Suppressor macrophage treated with lipopolysaccharide for 1 hour (primary cell): ENCODE measurements around the gene FARP1.

ENCODE experiments used
- DNase-seq, 3 donors: peaks; one replicate each; pipeline ENCODE4 v3.0.0-alpha.2; 2020 to 2022

The FARP1 gene

DNA sequence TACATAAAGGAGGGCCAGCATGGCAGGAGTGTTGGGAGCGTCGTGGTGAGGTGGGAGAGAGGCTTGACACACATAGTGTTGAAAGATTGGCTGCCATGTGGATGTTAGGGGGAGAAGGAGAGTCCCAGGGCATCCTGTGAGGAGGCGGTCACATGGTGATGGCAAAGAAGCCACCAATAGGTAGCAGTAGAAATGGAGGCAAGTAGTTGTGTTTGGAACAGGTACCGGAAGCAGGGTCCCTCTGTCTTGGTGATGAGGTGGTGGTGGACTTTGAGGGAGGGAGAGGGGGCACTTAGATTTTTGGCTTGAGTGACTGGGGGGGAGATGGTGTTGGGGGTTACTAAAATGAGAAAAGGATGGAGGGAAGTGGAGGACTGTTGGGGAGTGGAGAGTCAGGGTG lies 227.4 kb downstream of the FARP1 start:
- DNase-seq = no peak

DNA sequence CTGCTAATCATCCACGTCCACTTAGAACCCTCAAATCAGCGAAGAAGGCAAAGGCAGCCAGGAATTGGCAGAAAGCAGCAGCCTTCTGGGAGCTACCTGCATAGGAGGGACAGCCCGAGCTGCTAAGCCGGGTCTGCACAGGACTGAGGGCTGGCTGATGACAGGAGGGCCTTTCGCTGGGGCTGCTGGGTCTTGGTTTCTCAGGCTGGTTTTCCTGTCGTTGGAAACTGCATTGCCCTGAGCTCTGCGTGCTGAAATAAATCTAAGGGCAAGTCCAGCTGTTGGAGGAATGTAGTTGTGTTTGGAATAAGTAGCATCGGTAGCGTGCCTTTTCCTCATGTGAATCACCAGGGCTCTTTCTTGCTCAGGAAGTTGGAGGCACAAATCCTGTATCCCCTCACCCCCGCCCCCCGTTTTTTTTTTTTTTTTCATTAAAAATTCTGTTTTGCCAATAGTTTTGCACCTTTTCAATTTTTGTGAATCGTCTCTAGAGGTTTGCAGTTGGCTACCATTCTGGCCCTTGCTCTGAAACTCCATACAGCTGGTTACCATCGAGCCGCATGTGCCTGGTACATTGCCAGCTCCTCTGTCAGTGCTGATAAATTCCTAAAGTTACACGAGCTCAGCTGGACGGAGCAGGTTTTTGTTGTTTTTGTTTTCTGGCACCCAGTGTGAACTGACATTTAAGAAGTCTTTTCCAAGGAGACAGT lies 228.1 kb downstream of the FARP1 start:
- no peak for DNase-seq

DNA sequence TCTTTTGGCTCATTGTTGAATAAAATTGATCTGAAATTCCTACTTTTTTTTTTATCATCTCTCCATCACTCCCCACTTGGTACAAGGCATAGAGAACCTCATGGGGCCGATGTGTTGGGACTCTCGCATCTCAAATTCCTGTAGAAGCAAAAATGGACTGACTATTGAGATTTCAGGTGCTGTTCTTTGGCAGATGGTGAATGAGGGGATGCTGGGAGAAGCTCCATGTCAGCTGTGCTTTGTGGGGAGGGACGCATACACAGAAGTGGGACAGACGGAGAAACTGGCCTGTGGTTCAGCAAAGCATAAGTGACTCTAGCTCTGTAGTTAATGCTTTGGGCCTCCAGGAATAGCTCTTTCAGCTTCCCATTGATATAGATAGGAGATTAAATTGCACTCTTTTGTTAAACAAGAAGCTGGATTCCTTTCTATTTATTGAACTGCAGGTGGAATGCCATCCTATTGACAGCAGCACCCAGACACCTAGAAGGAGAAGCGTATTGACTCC lies 228.7 kb downstream of the FARP1 start:
- DNase-seq = no peak

DNA sequence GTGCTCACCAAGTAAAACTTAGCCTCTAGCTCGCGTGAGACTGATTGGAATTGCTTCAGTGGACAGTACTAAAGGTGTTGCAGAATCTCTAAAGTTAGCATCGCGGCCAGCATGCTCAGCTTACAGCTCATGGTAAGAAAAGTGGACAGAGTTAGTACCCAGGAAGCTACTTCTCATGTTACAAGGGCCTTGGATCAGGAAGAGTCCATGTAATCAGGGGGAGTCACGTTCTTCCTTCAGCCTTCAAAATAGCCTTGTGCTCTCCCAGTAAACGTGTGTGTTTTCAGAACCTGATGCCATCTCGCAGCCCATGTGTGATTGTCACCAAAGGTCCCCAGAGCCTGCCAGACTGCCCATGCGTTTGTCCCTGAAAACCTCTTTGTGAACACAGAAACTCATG lies 230.0 kb downstream of the FARP1 start:
- no peak for DNase-seq

DNA sequence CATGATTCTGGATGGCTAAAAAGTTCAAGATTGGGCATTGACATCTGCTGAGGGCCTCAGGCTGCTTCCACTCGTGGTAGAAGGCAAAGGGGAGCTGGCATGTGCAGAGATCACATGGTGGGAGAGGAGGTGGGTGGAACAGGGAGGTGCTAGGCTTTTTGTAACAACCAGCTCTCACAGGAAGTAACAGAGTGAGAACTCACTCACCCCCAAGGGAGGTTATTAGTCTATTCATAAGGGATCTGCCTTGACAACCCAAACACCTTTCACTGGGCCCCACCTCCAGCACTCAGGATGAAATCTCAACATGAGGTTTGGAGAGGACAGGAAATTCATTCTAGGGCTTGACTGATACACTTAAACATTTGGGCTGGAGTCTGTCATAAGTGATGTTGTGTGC lies 231.9 kb downstream of the FARP1 start:
- no peak for DNase-seq

DNA sequence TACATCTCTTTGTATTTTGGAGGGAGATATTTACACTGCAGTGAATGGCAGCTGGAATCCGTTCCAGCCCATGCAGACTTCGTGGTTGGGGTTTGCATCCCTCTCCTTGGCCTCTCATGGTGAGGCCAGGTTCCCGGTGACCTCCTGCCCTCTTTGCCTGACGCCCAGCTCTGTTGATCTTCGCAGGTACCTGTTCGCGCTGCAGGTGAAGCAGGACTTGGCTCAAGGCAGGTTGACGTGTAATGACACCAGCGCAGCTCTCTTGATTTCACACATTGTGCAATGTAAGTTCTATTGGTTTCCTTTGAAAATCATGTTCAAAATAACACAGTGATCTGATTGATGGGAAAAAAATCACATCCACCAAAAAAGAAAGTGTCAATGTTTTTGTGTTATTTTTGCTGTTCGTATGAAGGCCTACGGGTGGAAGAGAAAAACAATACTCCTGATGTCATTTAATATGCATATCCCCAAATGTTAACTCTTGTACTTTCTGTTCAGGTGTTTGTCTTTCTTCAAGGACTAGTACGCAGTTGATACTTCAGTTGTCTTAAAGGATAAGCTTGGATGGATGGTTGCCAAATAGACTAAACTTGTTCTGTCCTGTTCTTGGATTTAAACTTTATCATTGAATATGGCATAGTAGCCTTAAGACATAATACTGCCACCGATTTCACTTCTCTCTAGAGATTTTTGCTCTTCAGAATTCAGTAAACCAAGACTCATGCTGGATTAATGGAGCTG lies 234.9 kb downstream of the FARP1 start:
- DNase-seq = no peak

DNA sequence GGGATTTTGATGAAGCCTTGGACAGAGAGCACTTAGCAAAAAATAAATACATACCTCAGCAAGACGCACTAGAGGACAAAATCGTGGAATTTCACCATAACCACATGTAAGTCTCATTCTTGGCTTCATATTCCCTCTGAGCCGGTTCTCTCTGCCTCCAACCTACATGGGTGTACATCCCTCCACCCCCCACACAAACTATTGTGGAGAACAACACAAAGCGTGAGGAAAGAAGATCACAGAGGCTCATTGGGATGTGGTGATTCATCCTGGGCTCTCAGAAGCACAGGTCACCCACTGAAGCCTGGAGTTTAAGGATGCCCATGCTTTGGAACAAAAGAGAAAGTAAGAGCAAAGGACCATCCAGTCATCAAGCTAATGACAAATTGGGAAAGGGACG lies 241.8 kb downstream of the FARP1 start:
- DNase-seq = no peak

DNA sequence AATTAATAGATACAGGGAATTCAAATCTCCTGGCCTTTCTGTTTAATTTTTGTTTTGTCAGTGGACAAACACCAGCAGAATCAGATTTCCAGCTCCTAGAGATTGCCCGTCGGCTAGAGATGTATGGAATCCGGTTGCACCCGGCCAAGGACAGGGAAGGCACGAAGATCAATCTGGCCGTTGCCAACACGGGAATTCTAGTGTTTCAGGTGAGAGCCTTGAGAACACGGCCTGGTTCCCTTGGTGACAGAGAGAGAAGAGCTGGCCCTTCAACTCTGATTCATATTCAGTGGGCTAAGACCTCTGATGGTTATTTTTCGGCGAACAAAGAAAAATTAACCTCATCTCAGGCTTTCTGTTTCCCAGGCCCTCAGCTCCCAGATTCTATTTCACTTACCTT lies 242.7 kb downstream of the FARP1 start:
- no peak for DNase-seq

DNA sequence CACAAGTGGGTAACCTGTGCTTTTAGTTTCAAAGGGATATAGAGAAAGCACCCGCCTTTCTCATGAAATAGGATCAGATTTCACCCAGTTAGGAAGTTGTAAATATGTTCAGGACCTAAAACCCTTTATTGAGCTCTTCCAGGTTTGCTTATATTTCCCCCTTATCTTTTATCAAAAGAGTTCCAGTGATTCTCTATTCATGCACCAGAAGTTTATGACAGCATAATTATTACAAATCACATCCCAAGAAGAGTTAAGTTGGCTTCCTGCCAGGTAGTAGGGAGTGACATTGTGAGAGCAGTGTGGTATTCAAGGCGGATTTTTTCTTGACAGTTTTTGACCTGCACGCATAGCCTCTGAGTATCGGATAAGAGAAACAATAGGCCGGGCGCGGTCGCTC lies 243.7 kb downstream of the FARP1 start:
- no peak for DNase-seq

DNA sequence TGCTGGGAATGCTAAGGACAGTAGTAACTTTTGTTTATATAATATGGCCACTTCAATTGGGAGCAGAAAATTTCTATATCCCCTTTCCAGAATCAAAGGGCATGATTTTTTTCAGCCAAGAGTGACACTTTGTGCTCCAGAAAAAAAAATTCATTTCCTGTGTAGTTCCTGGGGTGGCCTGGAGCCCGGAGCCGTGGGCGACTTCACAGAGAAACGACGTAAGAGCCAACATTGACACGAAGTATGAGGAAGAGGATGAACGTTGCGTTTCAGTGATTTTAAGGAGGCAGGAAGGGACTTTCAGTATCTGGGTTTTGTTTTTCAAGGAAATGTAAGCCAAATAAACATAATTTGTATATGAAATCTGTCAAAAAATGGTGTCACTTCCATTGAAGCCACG lies 246.4 kb downstream of the FARP1 start:
- no peak for DNase-seq

DNA sequence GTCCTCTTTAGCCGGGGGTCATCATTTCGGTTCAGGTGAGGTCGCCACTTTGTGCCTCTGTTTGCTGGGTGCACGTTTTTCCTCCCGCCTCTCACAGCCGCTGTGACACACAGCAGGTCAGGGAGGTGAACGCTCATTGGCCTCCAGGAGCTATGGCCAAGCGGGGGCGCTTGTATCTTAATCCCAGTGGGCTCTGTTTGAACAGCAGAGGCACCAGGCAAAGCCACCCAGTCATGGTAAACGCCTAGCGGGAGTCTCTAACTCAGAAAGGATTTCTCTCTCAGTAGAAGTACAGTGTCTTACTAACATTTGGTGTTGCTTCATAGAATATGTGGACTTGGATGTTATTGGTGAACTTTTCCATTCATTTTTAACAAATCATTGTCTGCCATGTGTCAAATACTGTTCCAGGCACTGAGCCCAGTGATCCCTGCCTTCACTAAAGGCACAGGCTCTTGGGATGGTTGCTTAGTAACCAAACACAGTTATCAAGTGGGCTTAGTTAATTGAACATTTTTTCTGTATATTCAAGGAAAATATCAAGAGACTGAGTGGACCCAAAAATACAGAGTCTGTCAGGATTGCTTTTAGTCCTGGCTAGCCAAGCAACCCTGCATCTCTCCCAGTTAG lies 247.3 kb downstream of the FARP1 start:
- DNase-seq = no peak

DNA sequence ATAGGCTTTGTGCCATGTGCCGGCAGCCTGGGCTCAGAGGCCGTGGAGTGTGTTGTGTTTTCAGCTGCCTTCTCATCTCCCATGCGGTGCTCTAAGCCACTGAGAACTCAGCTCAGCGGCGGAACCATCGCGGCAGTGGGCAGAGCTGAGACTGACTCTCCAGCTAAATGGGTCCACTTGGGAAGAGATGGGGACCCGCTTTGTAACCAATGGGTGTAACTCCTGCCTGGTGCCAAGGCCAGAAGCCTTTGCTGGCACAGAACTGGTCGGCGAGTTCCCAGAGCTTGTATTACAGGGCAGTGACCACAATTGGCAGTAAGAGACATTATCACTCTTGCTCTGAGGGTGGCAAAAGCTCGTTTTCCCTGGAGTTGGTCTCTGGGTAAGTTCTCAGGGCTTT lies 251.0 kb downstream of the FARP1 start:
- no peak for DNase-seq

DNA sequence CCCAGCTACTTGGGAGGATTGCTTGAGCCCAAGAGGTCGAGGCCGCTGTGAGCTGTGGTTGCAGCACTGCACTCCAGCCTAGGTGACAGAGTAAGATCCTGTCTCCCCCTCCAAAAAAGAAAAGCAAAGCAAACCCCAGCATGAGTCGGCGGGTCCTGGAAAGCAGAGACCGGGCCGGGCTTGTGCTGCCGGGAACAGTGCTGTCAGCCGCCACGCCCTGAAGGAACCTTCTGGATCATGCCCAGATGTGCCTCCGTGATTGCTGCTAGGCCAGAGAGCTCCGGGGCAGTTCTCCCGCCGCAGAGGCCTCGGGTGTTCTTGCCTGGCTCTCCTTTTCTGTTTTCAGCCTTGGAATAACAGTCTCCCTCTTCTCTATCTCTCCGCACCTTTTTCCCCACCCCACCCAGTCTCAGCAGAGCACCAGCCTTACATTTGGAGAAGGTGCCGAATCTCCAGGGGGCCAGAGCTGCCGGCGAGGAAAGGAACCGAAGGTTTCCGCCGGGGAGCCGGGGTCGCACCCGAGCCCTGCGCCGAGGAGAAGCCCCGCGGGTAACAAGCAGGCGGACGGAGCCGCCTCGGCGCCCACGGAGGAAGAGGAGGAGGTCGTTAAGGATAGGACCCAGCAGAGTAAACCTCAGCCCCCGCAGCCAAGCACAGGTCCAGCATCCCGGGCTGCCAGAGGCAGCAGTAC lies 252.1 kb downstream of the FARP1 start:
- no peak for DNase-seq

DNA sequence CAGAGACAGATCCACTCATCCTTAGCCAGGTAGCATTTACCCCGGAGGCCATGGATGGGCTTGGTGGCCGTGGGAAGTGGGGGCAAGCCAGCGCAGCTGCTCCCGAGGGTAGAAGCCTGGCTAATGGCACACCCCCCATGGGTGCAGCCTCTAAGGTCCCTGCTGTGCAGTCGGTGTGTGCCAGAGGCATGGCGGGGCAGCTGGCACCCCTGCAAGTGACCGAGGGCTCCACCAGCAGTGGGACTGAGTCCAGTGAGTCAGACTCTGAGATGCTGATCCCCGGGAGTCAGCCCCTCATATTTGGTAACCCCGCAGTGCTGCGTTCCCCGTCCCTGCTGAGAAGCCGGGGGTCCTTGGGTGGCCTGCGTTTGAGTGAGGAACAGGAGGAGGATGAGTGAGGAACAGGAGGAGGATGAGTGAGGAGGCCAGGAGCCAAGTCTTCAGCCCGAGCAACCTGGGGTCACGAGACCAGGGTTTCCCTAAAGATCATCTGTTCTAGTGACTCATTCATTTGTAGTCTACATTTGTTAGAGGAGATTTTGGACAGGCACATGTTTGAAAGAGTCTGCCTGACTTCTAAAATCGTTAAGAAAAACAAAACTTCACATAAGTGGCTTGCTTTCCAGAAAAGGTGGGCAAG lies 253.3 kb downstream of the FARP1 start:
- DNase-seq = no peak

DNA sequence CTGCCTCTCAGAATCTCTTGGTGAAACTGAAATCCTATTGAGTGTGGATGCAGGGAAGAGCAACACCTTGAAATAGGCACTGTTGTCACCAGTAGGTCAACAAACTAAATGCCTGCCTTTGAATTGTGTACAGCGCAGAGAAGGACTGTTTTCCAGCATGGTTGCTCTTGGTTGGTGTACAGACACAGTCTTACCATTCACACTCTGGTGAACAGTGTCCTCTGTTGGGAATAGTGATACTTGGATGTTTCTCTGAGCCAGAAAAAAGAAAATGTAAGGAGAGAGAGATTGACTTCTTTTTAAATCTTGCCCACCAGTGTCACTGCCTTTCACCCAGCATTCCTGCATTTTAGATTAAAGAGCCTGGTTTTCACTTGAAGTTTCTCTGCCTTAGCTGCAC lies 254.3 kb downstream of the FARP1 start:
- no peak for DNase-seq

DNA sequence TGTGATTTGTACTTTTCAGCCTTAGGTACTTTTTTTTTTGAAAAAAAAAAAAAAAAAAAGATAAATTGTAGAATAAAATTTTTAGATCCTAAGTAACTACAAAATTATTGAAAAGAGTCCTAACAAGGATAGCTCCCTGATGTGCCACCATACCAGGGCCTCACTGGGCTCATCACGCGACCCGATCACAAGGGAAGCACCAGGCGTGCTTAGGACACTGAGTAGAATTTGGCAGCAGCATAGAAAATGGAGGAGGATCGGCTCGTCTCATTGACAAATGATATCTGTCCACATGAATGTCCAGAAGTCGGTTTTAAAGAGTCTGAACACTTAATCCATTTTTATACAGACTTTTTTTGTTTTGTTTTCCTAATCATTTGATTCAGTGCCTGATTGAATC lies 255.0 kb downstream of the FARP1 start:
- no peak for DNase-seq

DNA sequence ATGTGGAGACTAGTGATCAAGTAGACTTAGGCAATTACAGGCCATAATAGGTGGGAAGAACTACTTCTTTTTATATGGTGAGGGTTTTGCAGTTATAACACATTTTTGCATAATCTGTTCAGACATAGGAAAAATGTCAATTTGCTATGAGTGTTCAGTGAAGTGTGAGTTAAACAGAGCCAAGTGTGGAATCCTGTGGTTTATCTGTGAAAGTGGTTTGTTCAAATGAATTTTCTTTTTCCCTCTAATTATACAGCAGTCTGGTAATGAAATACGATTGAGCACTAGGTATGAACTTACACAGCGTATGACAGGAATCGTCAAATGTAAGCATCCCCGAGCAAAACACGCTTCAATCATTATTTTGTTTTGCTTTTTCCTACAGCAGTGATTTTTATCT lies 255.7 kb downstream of the FARP1 start:
- no peak for DNase-seq

DNA sequence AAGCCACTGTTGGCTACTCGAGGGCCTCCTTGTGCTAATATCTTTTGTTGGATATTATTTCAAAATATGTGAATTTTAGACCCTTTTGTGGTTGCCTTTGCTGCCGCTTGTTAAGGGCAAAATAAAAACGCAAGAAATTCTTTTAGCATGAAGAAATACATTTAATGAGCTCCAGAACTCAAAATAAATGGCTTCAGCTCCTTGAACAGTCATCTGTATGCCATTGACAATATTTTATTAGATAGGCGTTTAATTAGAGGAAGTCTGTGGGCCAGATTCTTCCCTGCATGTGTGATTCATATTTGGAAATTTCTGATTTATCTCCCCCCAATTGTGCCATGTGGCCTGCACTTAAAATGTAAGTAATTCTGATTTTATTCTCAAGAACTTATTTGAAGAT lies 256.9 kb downstream of the FARP1 start:
- no peak for DNase-seq

DNA sequence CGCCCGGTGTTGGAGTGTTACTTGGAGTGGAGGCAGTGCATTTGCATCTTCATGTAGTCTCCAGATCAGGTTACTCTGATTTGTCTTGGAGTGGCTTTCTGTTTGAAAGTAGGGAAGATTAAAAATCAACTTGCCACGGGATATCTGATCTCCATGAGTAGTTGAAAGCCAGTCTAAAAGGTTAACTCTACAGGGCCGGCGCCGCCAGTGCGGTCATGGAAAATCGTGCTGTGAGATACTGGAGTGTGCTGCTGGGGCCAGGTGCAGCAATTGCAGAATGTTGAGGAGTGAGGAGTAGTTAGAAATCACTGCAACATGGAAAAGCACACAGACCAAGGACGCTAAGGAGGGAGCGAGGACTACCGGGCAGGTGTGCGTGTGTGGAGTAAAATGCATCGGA lies 259.0 kb downstream of the FARP1 start:
- DNase-seq = no peak

DNA sequence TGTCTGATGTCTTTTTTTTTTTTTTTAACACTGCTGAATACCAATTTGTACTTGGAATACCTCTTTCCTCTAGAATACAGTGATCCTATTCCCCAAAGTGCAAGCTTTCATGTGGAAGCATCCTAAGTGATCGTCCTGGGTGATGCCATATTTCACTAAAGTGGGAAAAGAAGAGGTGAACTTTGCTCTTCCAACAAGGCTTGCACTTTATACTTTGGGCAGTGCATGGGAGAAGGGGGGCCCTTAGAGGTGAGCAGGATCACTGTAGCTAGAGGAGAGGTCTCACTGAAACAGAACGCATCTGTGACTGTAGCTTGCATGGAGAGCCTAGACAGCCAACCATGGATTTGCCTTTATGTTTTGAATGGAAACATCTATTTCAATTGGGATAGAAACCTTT lies 260.2 kb downstream of the FARP1 start:
- no peak for DNase-seq

DNA sequence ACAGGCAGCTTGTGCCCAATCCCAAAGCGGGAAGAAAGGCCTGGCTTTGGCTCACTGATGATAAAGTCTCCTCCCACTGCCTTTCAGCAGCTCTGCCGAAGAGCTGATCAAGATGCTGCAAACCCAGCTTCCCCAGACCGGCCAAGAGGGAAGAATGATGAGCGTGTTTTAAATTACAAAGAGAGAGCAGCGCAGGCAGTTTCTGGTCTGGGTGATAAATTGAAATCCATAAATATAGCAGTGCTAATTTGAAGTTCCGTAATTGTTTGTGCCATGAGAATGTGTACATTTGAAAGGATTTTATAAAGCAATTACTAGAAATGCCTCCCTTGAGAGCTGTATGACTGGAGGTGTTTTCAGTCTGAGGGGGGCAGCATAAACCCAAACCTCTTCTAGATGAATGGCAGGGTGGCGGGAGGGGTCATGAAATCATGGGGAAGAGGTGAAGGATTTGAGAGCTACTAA lies 262.2 kb downstream of the FARP1 start:
- no peak for DNase-seq

DNA sequence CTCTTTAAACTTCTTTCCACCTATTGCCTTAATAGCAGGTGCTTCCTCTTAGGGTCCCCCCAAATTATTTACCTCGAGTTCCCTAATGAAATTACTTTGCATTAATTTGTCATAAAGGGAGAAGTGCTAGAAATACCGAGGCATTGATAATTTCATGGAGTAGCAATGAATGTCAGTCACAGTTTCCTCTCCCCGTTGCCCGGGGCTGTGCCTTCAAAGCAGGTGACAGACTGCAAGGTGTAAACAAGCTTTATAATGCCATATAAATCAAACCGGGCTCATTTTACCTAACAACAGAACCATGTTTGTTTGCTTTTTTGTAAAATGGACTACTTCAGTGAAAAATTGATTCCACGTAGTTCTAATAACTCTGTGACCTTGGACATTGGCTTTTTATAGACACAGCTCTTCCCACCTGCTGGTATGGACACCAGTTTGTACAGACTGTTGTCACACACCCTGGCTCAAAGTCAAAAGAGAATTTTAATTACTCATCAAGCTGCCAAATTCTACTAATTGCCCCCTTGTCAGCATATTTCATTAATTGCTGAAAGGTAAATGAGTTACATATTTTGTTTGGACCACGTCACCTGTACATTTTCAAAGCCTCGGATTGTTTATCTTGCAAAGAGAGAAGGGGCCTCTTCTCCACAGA lies 262.9 kb downstream of the FARP1 start:
- no peak for DNase-seq
